ENCODE measurements around the gene HOOK2.
A peak's percentile ranks its signal among the peaks of the same experiment; 100 is the strongest.

GRCh38 chr19:12723641-12724426, 51.5 kb downstream of the HOOK2 start, which contains the start of gene TNPO2:
- TF ChIP-seq POLR2A (IDR thresholded peaks at IDR 0.05) (peak in 1 of 2 donors; percentile 20), CTCF (IDR thresholded peaks at IDR 0.05) (no peak)
